ENCODE measurements around the gene USP48. TPM values are rescaled to one million over a fixed set of nuclear protein-coding genes. Genes with fewer than 3 reads are reported as not detected.

USP48 gene
- total and polyA plus RNA-seq, 2 of the 13 experiments (the other 11 are each of a cell fraction or from before 2014, with no cell fraction given): 30.4 to 30.7 TPM

- peak; percentile 45 for TF ChIP-seq ZNF407 (CRISPR knock-in tag; IDR thresholded peaks at IDR 0.05; ENCODE audit: not compliant biosample characterization)
- 0 out of 2 replicates have a peak, but pooled peaks have one; percentile 42 for TF ChIP-seq ZBTB1 (CRISPR knock-in tag; IDR thresholded peaks at IDR 0.05; ENCODE audit: borderline replicate concordance)
- peak; percentile 82; the same call in 1 of the 2 replicates for TF ChIP-seq ARID2 (CRISPR knock-in tag; IDR thresholded peaks at IDR 0.05; ENCODE audit: borderline replicate concordance)
- TF ChIP-seq LBX2 (CRISPR knock-in tag; IDR thresholded peaks at IDR 0.05; ENCODE audit: borderline replicate concordance): peak; percentile 95; the same call in 1 of the 2 replicates
- TF ChIP-seq IKZF1 (IDR thresholded peaks at IDR 0.05): no peak
- TF ChIP-seq SRSF1 (optimal IDR thresholded peaks at IDR 0.05; ENCODE audit: low read depth, low read length): peak; percentile 19
- TF ChIP-seq KLF11 (CRISPR knock-in tag; IDR thresholded peaks at IDR 0.05): peak; percentile 99
- TF ChIP-seq ATRX (CRISPR knock-in tag; IDR thresholded peaks at IDR 0.05; ENCODE audit: borderline replicate concordance): no peak
- 0 out of 2 replicates have a peak, but pooled peaks have one; percentile 66 for TF ChIP-seq ZNF329 (CRISPR knock-in tag; IDR thresholded peaks at IDR 0.05; ENCODE audit: low read depth)
- TF ChIP-seq ZNF777 (CRISPR knock-in tag; IDR thresholded peaks at IDR 0.05): peak; percentile 74
- no peak for TF ChIP-seq NCOR1 (IDR thresholded peaks at IDR 0.05; ENCODE audit: borderline replicate concordance, low read length)
- TF ChIP-seq PHB2 (IDR thresholded peaks at IDR 0.05; ENCODE audit: partially characterized antibody): no peak
- no peak for TF ChIP-seq ZNF354B (CRISPR knock-in tag; IDR thresholded peaks at IDR 0.05)
- TF ChIP-seq ZNF761 (CRISPR knock-in tag; conservative IDR thresholded peaks at IDR 0.05): peak; percentile 90
- no peak for TF ChIP-seq FIP1L1 (IDR thresholded peaks at IDR 0.05; ENCODE audit: borderline replicate concordance, insufficient read depth, low read depth, low read length)
- TF ChIP-seq ZNF891 (CRISPR knock-in tag; IDR thresholded peaks at IDR 0.05): peak; percentile 93
- peak; percentile 82; the same call in 1 of the 2 replicates for TF ChIP-seq ZFAT (CRISPR knock-in tag; conservative IDR thresholded peaks at IDR 0.05)
- TF ChIP-seq ZNF605 (CRISPR knock-in tag; IDR thresholded peaks at IDR 0.05): peak; percentile 99
- peak; percentile 90 for TF ChIP-seq ZNF800 (CRISPR knock-in tag; IDR thresholded peaks at IDR 0.05)
Measured at GRCh38 chr1:21659099-21659923, 123.6 kb downstream of the USP48 start (continued).
